Right ventricle myocardium superior (tissue), 1 donor: ENCODE results near the gene KRTAP19-7. TPM values are rescaled to one million over a fixed set of nuclear protein-coding genes. Genes with fewer than 3 reads are reported as not detected.

Source experiments
- total RNA-seq: library from RNA; stranded (reverse); fragmentation: NEBNext Ultra II Directional; extraction: Animal tissue kit (Norgen Biotek cat#: 25700); gene quantifications from one replicate; pipeline ENCODE4 v1.2.1, GENCODE V29; 2021
- donor health status: DM: no; HTN: yes; CAD: no; lungs with severe emphysema.

The KRTAP19-7 gene
- total RNA-seq, 1 donor from 2014 or later, result not detected

Other genes with a start within 250 kb of the KRTAP19-7 start
- gene KRTAP26-1, start 241.0 kb downstream of the KRTAP19-7 start, total RNA-seq, result not detected
- gene KRTAP27-1, start 223.6 kb downstream of the KRTAP19-7 start, total RNA-seq, result not detected
- not detected for gene KRTAP23-1, start 212.7 kb downstream of the KRTAP19-7 start, total RNA-seq
- gene KRTAP13-2, start 189.0 kb downstream of the KRTAP19-7 start, total RNA-seq, result not detected
- not detected for gene KRTAP13-1, start 165.3 kb downstream of the KRTAP19-7 start, total RNA-seq
- gene KRTAP13-3, start 135.4 kb downstream of the KRTAP19-7 start, total RNA-seq, result not detected
- not detected for gene KRTAP13-4, start 131.1 kb downstream of the KRTAP19-7 start, total RNA-seq
- gene KRTAP15-1, start 121.0 kb downstream of the KRTAP19-7 start, total RNA-seq, result not detected
- gene KRTAP19-1, start 80.9 kb downstream of the KRTAP19-7 start, total RNA-seq, result not detected
- gene KRTAP19-2, start 73.9 kb downstream of the KRTAP19-7 start, total RNA-seq, result not detected
- gene KRTAP19-3, start 69.3 kb downstream of the KRTAP19-7 start, total RNA-seq, result not detected
- gene KRTAP19-4, start 64.1 kb downstream of the KRTAP19-7 start, total RNA-seq, result not detected
- gene KRTAP19-5, start 59.2 kb downstream of the KRTAP19-7 start, total RNA-seq, result not detected
- gene KRTAP19-6, start 19.4 kb downstream of the KRTAP19-7 start, total RNA-seq, result not detected
- not detected for gene KRTAP22-2, start 29.1 kb upstream of the KRTAP19-7 start, total RNA-seq
- not detected for gene KRTAP6-3, start 31.1 kb upstream of the KRTAP19-7 start, total RNA-seq
- not detected for gene KRTAP6-2, start 37.6 kb upstream of the KRTAP19-7 start, total RNA-seq
- not detected for gene KRTAP22-1, start 39.8 kb upstream of the KRTAP19-7 start, total RNA-seq
- not detected for gene KRTAP6-1, start 52.6 kb upstream of the KRTAP19-7 start, total RNA-seq
- not detected for gene KRTAP20-1, start 55.1 kb upstream of the KRTAP19-7 start, total RNA-seq
- gene KRTAP20-4, start 59.3 kb upstream of the KRTAP19-7 start, total RNA-seq, result not detected
- gene KRTAP20-2, start 73.9 kb upstream of the KRTAP19-7 start, total RNA-seq, result not detected
- not detected for gene KRTAP20-3, start 81.5 kb upstream of the KRTAP19-7 start, total RNA-seq
- not detected for gene KRTAP21-3, start 157.5 kb upstream of the KRTAP19-7 start, total RNA-seq
- not detected for gene KRTAP21-2, start 185.9 kb upstream of the KRTAP19-7 start, total RNA-seq
- gene KRTAP21-1, start 194.1 kb upstream of the KRTAP19-7 start, total RNA-seq, result not detected